NK-92 (cell line): Measurements from ENCODE around the gene DLX2.

Experiments
- DNase-seq: peaks from one replicate; lab custom pipeline; 2025; ENCODE audit not compliant: unreplicated experiment; lab: John Stamatoyannopoulos, UW

Gene DLX2

DNA sequence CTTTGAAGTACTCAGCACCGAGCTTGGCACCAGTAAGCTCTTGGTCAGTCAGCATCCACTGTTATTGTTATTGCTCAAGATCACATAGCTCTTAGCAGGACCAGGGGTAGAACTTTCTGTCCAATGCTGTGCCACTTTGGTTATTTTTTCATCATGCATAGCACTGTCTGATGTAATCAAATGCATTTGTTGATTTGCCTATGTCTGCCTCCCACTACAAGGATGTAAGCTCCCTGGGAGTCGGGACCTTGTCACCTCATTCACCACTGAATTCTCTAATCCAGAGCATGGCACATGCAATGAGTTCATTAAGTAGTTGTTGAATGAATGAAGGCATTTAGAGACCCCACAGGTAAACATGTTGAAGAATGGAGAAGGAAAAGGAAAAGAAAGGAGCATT lies 46.4 kb downstream of the DLX2 start:
- no peak for DNase-seq

DNA sequence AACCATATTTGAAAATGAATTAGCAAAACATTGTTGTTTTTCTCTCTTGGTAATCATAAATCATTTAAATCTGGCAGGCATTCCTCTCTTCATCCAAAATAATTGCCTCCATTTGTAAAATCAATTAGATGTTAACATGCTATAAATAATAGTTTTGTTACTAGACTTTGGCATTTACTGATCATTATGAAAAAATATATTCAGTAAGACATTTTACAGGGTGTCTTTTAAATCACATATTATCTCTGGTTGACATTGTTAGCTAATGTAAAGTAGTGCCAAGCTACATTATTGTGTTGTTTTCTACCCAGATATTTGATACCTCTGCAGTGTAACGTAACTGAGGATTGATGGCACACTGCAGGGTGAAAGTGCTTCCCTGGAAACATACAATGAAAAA lies 49.2 kb downstream of the DLX2 start:
- DNase-seq = no peak

DNA sequence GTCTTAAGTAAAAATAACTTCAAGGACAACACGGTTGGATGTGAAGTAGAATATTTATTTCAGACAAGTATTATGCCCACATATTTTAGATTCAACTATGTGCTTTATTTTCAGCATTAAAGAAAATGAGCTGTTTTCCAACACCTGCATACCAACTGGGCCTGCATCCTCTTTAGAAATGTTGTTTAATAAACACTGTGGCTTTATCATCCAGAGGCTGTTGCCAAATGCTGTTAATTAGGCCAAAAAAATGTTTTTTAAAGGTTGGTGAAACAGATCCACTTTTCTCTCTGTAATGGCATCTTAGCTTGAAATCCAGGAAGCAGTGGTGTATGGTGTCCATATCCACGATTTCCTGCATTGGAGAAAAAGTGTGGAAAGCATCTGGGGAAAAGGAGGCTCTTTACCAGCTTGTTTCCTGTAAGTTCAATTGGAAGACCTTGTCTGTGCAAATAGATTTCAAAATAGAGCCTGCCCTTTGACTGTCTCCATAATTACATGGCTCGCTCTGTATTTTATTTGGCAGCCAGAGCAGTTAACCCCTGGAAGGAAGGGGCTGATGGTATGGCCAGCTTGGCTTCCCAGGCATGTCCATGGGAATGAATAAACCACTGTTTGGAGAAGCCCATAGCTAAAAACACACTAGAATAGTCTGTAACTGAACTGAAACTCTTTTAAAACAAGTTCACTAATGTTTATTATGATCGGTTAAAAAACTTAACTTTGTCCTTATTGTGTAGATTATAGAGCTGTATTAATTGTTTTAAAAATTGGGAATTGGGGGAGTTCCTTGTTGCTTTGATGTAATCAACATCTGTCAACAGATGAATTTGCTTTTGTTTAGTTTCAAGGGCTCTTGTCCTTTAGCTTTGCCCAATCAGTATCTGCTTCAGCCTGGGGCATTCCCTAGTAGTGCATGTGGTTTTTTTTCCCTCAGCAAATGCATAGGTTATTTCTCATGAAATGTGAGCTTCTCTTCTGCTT lies 50.4 kb downstream of the DLX2 start:
- DNase-seq = no peak

GRCh38 chr2:172050479-172051125 lies 52.1 kb downstream of the DLX2 start:
- DNase-seq = no peak

DNA sequence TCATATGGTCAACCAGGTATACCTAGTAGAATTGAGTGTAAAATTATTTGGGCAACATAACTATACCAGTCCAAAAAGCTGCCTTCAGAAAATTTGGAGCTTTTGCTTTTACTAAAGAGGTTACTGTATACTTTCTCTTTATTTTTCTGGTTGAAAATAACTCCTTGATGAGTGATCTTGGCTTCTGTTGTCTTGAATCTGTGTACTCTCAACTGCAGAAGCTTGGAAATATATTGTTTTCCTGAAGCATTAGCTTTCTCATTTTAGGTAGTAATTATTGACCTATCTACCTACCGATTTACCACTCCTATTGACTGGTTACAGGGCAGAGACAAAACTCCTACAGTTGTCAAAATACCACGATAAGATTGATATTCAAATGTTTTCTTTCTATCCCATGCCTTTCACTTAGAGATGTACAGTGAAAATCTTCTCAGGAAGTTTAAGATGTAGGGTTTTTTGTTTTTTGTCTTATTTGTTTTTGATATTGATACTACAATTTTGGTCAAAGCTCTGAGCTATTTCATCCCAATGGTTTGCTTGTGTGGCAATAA lies 53.1 kb downstream of the DLX2 start:
- no peak for DNase-seq
